Measurements from ENCODE around the gene WDR19. TPM values are rescaled to one million over a fixed set of nuclear protein-coding genes. Genes with fewer than 3 reads are reported as not detected.

The WDR19 gene
- total RNA-seq, 1 donor from 2014 or later: 45.9 TPM

GRCh38 chr4:39204543-39204942, 22.2 kb downstream of the WDR19 start:
- Mint-ChIP-seq H3K27ac (ENCODE audit: unreplicated experiment) (no peak overlapping the region), H3K9me3 (ENCODE audit: unreplicated experiment) (peaks cover 14% of the 10 kb centered on the region), H3K4me3 (ENCODE audit: unreplicated experiment) (no peak overlapping the region), H3K27me3 (ENCODE audit: unreplicated experiment) (no peaks in the 10 kb centered on the region), H3K36me3 (ENCODE audit: unreplicated experiment) (peaks cover 61% of the 10 kb centered on the region), H3K4me1 (ENCODE audit: unreplicated experiment) (no peaks in the 10 kb centered on the region)
- TF ChIP-seq, protein P1, sequence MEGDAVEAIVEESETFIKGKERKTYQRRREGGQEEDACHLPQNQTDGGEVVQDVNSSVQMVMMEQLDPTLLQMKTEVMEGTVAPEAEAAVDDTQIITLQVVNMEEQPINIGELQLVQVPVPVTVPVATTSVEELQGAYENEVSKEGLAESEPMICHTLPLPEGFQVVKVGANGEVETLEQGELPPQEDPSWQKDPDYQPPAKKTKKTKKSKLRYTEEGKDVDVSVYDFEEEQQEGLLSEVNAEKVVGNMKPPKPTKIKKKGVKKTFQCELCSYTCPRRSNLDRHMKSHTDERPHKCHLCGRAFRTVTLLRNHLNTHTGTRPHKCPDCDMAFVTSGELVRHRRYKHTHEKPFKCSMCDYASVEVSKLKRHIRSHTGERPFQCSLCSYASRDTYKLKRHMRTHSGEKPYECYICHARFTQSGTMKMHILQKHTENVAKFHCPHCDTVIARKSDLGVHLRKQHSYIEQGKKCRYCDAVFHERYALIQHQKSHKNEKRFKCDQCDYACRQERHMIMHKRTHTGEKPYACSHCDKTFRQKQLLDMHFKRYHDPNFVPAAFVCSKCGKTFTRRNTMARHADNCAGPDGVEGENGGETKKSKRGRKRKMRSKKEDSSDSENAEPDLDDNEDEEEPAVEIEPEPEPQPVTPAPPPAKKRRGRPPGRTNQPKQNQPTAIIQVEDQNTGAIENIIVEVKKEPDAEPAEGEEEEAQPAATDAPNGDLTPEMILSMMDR (IDR thresholded peaks at IDR 0.05): no peak
- DNase-seq (ENCODE audit: extremely low spot score, unreplicated experiment): no peak

DNA sequence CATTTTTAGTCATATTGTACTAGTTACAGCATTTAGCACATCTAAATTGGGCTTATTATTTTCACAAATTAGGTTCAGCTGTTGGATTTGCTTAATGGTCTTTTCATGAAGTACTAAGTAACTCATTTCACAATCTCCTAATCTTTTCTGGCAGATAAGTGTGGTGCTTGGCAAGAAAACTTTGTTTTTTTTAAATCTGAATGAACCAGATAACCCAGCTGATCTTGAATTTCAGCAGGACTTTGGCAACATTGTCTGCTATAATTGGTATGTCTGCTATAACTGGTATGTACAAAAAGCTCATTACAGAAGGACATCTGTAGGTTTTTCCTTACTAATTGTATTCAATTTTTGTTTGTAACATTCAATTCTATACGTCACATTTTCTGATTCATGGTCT, 22.7 kb downstream of the WDR19 start:
- no peaks in the 10 kb centered on the region for H3K27me3 Mint-ChIP-seq (ENCODE audit: unreplicated experiment)
- H3K4me1 Mint-ChIP-seq (ENCODE audit: unreplicated experiment): no peaks in the 10 kb centered on the region
- peaks cover 14% of the 10 kb centered on the region for H3K9me3 Mint-ChIP-seq (ENCODE audit: unreplicated experiment)
- no peak overlapping the region for H3K27ac Mint-ChIP-seq (ENCODE audit: unreplicated experiment)
- no peak overlapping the region for H3K4me3 Mint-ChIP-seq (ENCODE audit: unreplicated experiment)
- DNase-seq (ENCODE audit: extremely low spot score, unreplicated experiment): no peak
- peaks cover 61% of the 10 kb centered on the region for H3K36me3 Mint-ChIP-seq (ENCODE audit: unreplicated experiment)
- TF ChIP-seq, protein P1 (IDR thresholded peaks at IDR 0.05): no peak

GRCh38 chr4:39205476-39205875, 23.1 kb downstream of the WDR19 start:
- Mint-ChIP-seq H3K9me3 (ENCODE audit: unreplicated experiment) (peaks cover 14% of the 10 kb centered on the region), H3K4me3 (ENCODE audit: unreplicated experiment) (no peak overlapping the region), H3K36me3 (ENCODE audit: unreplicated experiment) (peaks cover 58% of the 10 kb centered on the region), H3K27me3 (ENCODE audit: unreplicated experiment) (no peaks in the 10 kb centered on the region), H3K27ac (ENCODE audit: unreplicated experiment) (no peak overlapping the region), H3K4me1 (ENCODE audit: unreplicated experiment) (no peaks in the 10 kb centered on the region)
- TF ChIP-seq, protein P1 (IDR thresholded peaks at IDR 0.05): no peak
- no peak for DNase-seq (ENCODE audit: extremely low spot score, unreplicated experiment)

DNA sequence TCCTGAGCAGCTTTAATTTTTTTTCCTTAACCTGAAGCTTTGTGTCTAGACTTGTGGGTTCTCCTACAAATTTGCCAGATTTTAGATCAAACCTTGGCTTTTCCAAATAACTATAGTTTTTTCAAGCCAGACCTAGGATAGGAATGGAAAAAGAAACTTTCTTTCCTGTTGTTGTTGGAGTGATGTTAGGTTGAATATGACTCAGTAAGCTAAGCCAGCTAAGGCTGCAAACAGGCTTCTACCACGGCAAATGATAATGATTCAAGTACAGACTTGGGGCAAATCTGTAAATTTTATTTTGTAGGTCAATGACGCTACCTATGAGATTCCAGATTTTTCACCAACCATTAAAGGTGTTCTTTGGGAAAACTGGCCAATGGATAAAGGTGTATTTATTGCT, 45.6 kb downstream of the WDR19 start:
- Mint-ChIP-seq H3K4me1 (ENCODE audit: unreplicated experiment) (no peaks in the 10 kb centered on the region), H3K27me3 (ENCODE audit: unreplicated experiment) (no peaks in the 10 kb centered on the region), H3K4me3 (ENCODE audit: unreplicated experiment) (no peak overlapping the region), H3K36me3 (ENCODE audit: unreplicated experiment) (peaks cover 34% of the 10 kb centered on the region), H3K27ac (ENCODE audit: unreplicated experiment) (no peak overlapping the region), H3K9me3 (ENCODE audit: unreplicated experiment) (no peaks in the 10 kb centered on the region)
- TF ChIP-seq, protein P1 (IDR thresholded peaks at IDR 0.05): no peak
- no peak for DNase-seq (ENCODE audit: extremely low spot score, unreplicated experiment)

- Mint-ChIP-seq H3K27me3 (ENCODE audit: unreplicated experiment) (no peaks in the 10 kb centered on the region), H3K4me3 (ENCODE audit: unreplicated experiment) (no peak overlapping the region), H3K27ac (ENCODE audit: unreplicated experiment) (no peak overlapping the region), H3K36me3 (ENCODE audit: unreplicated experiment) (peaks cover 35% of the 10 kb centered on the region), H3K4me1 (ENCODE audit: unreplicated experiment) (no peaks in the 10 kb centered on the region), H3K9me3 (ENCODE audit: unreplicated experiment) (no peaks in the 10 kb centered on the region)
- DNase-seq (ENCODE audit: extremely low spot score, unreplicated experiment): no peak
- TF ChIP-seq, protein P1 (IDR thresholded peaks at IDR 0.05): no peak
Measured at GRCh38 chr4:39228377-39228776, 46.0 kb downstream of the WDR19 start.

Data from osteocyte (in vitro differentiated cells).